Prostate gland (tissue), 2 donors: ENCODE measurements around the gene IQGAP3.

Experiments
- CTCF ChIP-seq, 4 experiments: fragments of 200-600 bp in 2 of 4; fragments of 450-650 bp in 2 of 4; sonication (generic) in 2 of 4; IDR thresholded peaks; 1 replicate in 3 of 4; 2 replicates in 1 of 4; pipeline ENCODE4 v1.5.1; 2016 to 2019; ENCODE audit warnings: antibody characterized with exemption in 4 of 4, mild to moderate bottlenecking in 2 of 4, moderate library complexity in 2 of 4
- POLR2A ChIP-seq: fragments of 450-650 bp; IDR thresholded peaks from one replicate; pipeline ENCODE4 v1.6.1; 2016; ENCODE audit warnings: antibody characterized with exemption, mild to moderate bottlenecking
- POLR2AphosphoS5 ChIP-seq: sonication (generic); formaldehyde crosslinking; IDR thresholded peaks from one replicate; pipeline ENCODE4 v1.6.1; 2017; ENCODE audit warnings: antibody characterized with exemption

- TF ChIP-seq POLR2A, result no peak
- no peak for TF ChIP-seq CTCF (IDR thresholded peaks at IDR 0.05)
- no peak for TF ChIP-seq POLR2AphosphoS5
Observed at GRCh38 chr1:156582388-156583017, 10.1 kb upstream of the IQGAP3 start.
